OCI-LY1 (cell line): Measurements from ENCODE around the gene ANKS1A.

ENCODE experiments used
- H2AFZ ChIP-seq: fragments of 200-600 bp; sonication (generic), shearing (Covaris generic); 2 replicates; pipeline ENCODE4 v1.6.0; 2014; ENCODE audit warnings: antibody characterized with exemption, mild to moderate bottlenecking, low read length
- H3F3A ChIP-seq: fragments of 200-600 bp; sonication (generic), shearing (Covaris generic); 2 replicates; pipeline ENCODE4 v1.6.0; 2014; ENCODE audit warnings: mild to moderate bottlenecking, antibody characterized with exemption, low read length, moderate library complexity; ENCODE audit not compliant: insufficient read depth
- H3K27ac ChIP-seq: fragments of 200-600 bp; sonication (generic); 2 replicates; pipeline ENCODE4 v1.5.1; 2014; ENCODE audit warnings: low read length, mixed run types, mild to moderate bottlenecking, low read depth; ENCODE audit not compliant: poor library complexity, severe bottlenecking
- H3K27me3 ChIP-seq: fragments of 200-600 bp; sonication (generic); 2 replicates; pipeline ENCODE4 v1.6.0; 2014; ENCODE audit warnings: antibody characterized with exemption, mild to moderate bottlenecking, low read length, moderate library complexity; ENCODE audit not compliant: insufficient read depth
- H3K36me3 ChIP-seq: fragments of 200-600 bp; sonication (generic); 2 replicates; pipeline ENCODE4 v1.6.1; 2014; ENCODE audit warnings: mild to moderate bottlenecking, antibody characterized with exemption, low read length, moderate library complexity, mixed read lengths; ENCODE audit not compliant: insufficient read depth
- H3K4me1 ChIP-seq: fragments of 200-600 bp; sonication (generic); 2 replicates; pipeline ENCODE4 v1.5.1; 2014; ENCODE audit warnings: mild to moderate bottlenecking, low read length, moderate library complexity; ENCODE audit not compliant: insufficient read depth, severe bottlenecking
- H3K4me2 ChIP-seq: fragments of 200-600 bp; sonication (generic), shearing (Covaris generic); 2 replicates; pipeline ENCODE4 v1.6.1; 2014; ENCODE audit warnings: low read length
- H3K4me3 ChIP-seq: fragments of 200-600 bp; sonication (generic); 2 replicates; pipeline ENCODE4 v1.5.1; 2014; ENCODE audit warnings: low read length, low read depth, mild to moderate bottlenecking, mixed read lengths; ENCODE audit not compliant: poor library complexity, severe bottlenecking
- H3K79me2 ChIP-seq: fragments of 200-600 bp; shearing (Covaris generic); 2 replicates; pipeline ENCODE4 v1.6.1; 2016; ENCODE audit warnings: mixed run types, low read length, mixed read lengths; ENCODE audit not compliant: insufficient read depth
- H3K9ac ChIP-seq: fragments of 200-600 bp; sonication (generic), shearing (Covaris generic); 2 replicates; pipeline ENCODE4 v1.6.1; 2014; ENCODE audit warnings: mild to moderate bottlenecking, low read length, mixed read lengths
- H3K9me2 ChIP-seq: fragments of 200-600 bp; sonication (generic), shearing (Covaris generic); 2 replicates; pipeline ENCODE4 v1.6.1; 2014; ENCODE audit warnings: low read depth, mild to moderate bottlenecking, low read length, mixed read lengths
- H3K9me3 ChIP-seq: fragments of 200-600 bp; shearing (Covaris generic); 2 replicates; pipeline ENCODE4 v1.6.1; 2014; ENCODE audit warnings: low read length, mixed read lengths
- H4K20me1 ChIP-seq: fragments of 200-600 bp; sonication (generic), shearing (Covaris generic); 2 replicates; pipeline ENCODE4 v1.6.0; 2016; ENCODE audit warnings: mild to moderate bottlenecking, low read length; ENCODE audit not compliant: insufficient read depth
- CTCF ChIP-seq: fragments of 200-600 bp; sonication (generic), shearing (Covaris generic); IDR thresholded peaks from 2 replicates; pipeline ENCODE4 v1.5.1; 2017; ENCODE audit warnings: mild to moderate bottlenecking, antibody characterized with exemption, low read length, moderate library complexity, mixed read lengths
- EZH2 ChIP-seq: fragments of 200-600 bp; sonication (generic), shearing (Covaris generic); IDR thresholded peaks from 2 replicates; pipeline ENCODE4 v1.8.0; 2017; ENCODE audit warnings: borderline replicate concordance, mixed run types, mild to moderate bottlenecking, antibody characterized with exemption, low read length, moderate library complexity, mixed read lengths

Gene ANKS1A

GRCh38 chr6:35073211-35073610 is 184.2 kb downstream of the ANKS1A start:
- H3K4me1 ChIP-seq, result no peaks in the 10 kb centered on the region
- no peak overlapping the region for H2AFZ ChIP-seq
- H3K79me2 ChIP-seq, result no peaks in the 10 kb centered on the region
- TF ChIP-seq CTCF (no peak), EZH2 (no peak)
- H3K9ac ChIP-seq, result no peak overlapping the region
- H3K4me3 ChIP-seq, result no peak overlapping the region
- no peak overlapping the region for H3K4me2 ChIP-seq
- H3K9me3 ChIP-seq, result no peaks in the 10 kb centered on the region
- H3K9me2 ChIP-seq, result no peaks in the 10 kb centered on the region
- no peaks in the 10 kb centered on the region for H3K27me3 ChIP-seq
- H3K27ac ChIP-seq, result no peak overlapping the region
- no peaks in the 10 kb centered on the region; the same call in 1 of the 2 replicates for H3K36me3 ChIP-seq
- no peaks in the 10 kb centered on the region for H3F3A ChIP-seq
- no peaks in the 10 kb centered on the region for H4K20me1 ChIP-seq

- no peaks in the 10 kb centered on the region for H4K20me1 ChIP-seq
- no peak overlapping the region for H3K9ac ChIP-seq
- H3K4me3 ChIP-seq, result no peak overlapping the region
- no peaks in the 10 kb centered on the region for H3K4me1 ChIP-seq
- no peaks in the 10 kb centered on the region for H3K9me2 ChIP-seq
- H3K27ac ChIP-seq, result no peak overlapping the region
- no peaks in the 10 kb centered on the region for H3K79me2 ChIP-seq
- no peak for TF ChIP-seq CTCF
- no peak for TF ChIP-seq EZH2
- H3F3A ChIP-seq, result no peaks in the 10 kb centered on the region
- H3K9me3 ChIP-seq, result no peaks in the 10 kb centered on the region
- no peak overlapping the region for H2AFZ ChIP-seq
- H3K36me3 ChIP-seq, result no peaks in the 10 kb centered on the region; the same call in 1 of the 2 replicates
- no peak overlapping the region for H3K4me2 ChIP-seq
- H3K27me3 ChIP-seq, result no peaks in the 10 kb centered on the region
Observed at GRCh38 chr6:35073766-35074471, 184.9 kb downstream of the ANKS1A start.

- no peak overlapping the region for H3K4me2 ChIP-seq
- no peaks in the 10 kb centered on the region for H3F3A ChIP-seq
- H3K9ac ChIP-seq, result no peak overlapping the region
- H3K4me1 ChIP-seq, result no peaks in the 10 kb centered on the region
- H3K36me3 ChIP-seq, result no peaks in the 10 kb centered on the region; the same call in 1 of the 2 replicates
- no peaks in the 10 kb centered on the region for H3K27me3 ChIP-seq
- no peaks in the 10 kb centered on the region for H3K9me2 ChIP-seq
- no peak overlapping the region for H2AFZ ChIP-seq
- TF ChIP-seq EZH2 (no peak), CTCF (no peak)
- no peak overlapping the region for H3K27ac ChIP-seq
- H3K9me3 ChIP-seq, result no peaks in the 10 kb centered on the region
- no peak overlapping the region for H3K4me3 ChIP-seq
- H4K20me1 ChIP-seq, result no peaks in the 10 kb centered on the region
- no peaks in the 10 kb centered on the region for H3K79me2 ChIP-seq
Observed at GRCh38 chr6:35076997-35077712, 188.1 kb downstream of the ANKS1A start.
